OCI-LY3 (cell line): Measurements from ENCODE around the gene PRKRA.

Experiments used
- H2AFZ ChIP-seq: fragments of 200-600, 300-600 bp; shearing (Covaris generic); 2 replicates; pipeline ENCODE4 v1.6.0; 2014; ENCODE audit warnings: antibody characterized with exemption, low read depth, low read length
- H3K27ac ChIP-seq: fragments of 200-600, 300-600 bp; sonication (generic); 2 replicates; pipeline ENCODE4 v1.5.1; 2014; ENCODE audit warnings: mild to moderate bottlenecking, low read length, moderate library complexity, mixed read lengths
- H3K27me3 ChIP-seq: fragments of 200-600, 300-600 bp; sonication (generic); 2 replicates; pipeline ENCODE4 v1.6.1; 2014; ENCODE audit warnings: low read depth, low read length, mixed read lengths
- H3K36me3 ChIP-seq: fragments of 200-600, 300-600 bp; sonication (generic); replicated peaks from 2 replicates; pipeline ENCODE3; 2014; ENCODE audit warnings: low read depth, low read length, mixed read lengths
- H3K4me1 ChIP-seq: fragments of 300-600, 200-600 bp; sonication (generic); 2 replicates; pipeline ENCODE4 v1.6.1; 2014; ENCODE audit warnings: low read length, mixed read lengths
- H3K4me2 ChIP-seq: fragments of 200-600, 300-600 bp; sonication (generic); 2 replicates; pipeline ENCODE4 v1.6.1; 2014; ENCODE audit warnings: low read length, mixed read lengths
- H3K4me3 ChIP-seq: fragments of 300-600, 200-600 bp; sonication (generic); 2 replicates; pipeline ENCODE4 v1.5.1; 2014; ENCODE audit warnings: antibody characterized with exemption, mild to moderate bottlenecking, low read length, moderate library complexity
- H3K79me2 ChIP-seq: fragments of 300-600, 200-600 bp; shearing (Covaris generic); 2 replicates; pipeline ENCODE4 v1.6.1; 2014; ENCODE audit warnings: mild to moderate bottlenecking, low read length, mixed read lengths
- H3K9ac ChIP-seq: fragments of 300-600, 200-600 bp; shearing (Covaris generic); 2 replicates; pipeline ENCODE4 v1.6.0; 2014; ENCODE audit warnings: mild to moderate bottlenecking, low read length, moderate library complexity
- H3K9me3 ChIP-seq: fragments of 200-600, 300-600 bp; shearing (Covaris generic); 2 replicates; pipeline ENCODE4 v1.6.1; 2014; ENCODE audit warnings: low read length, mixed read lengths; ENCODE audit not compliant: insufficient read depth
- H4K20me1 ChIP-seq: fragments of 200-600, 300-600 bp; sonication (generic); 2 replicates; pipeline ENCODE4 v1.6.1; 2016; ENCODE audit warnings: low read length, mixed read lengths; ENCODE audit not compliant: insufficient read depth
- EZH2phosphoT487 ChIP-seq: fragments of 200-600 bp; shearing (Covaris generic); IDR thresholded peaks from 2 replicates; pipeline ENCODE4 v1.6.1; 2018; ENCODE audit warnings: antibody characterized with exemption, mixed run types, low read depth
- TF ChIP-seq, protein P1 (sequence below): fragments of 200-600, 300-600 bp; sonication (generic); IDR thresholded peaks from 2 replicates; pipeline ENCODE4 v1.5.1; 2014; ENCODE audit warnings: antibody characterized with exemption, low read length, low read depth

PRKRA gene

DNA sequence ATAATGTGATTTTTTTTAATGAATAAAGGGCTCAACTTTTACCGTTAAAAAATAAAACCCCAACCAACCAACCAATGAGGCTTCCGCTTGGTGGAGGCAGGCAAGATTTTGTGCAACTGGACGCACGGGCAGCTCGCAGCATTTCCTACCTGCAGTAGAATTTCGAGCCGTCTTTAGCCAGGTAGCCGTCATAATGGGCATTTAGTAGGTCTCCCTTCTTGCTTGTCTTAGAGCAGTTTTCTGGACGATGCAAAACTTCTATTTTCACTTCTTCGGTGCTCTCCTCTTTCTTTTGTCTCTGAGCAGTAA lies 27.1 kb upstream of the PRKRA start:
- Histone ChIP-seq H3K79me2 (peaks cover 28% of the 10 kb centered on the region), H3K4me2 (peak overlapping the region; percentile 91), H3K9ac (peak overlapping the region; percentile 93), H3K4me1 (peaks cover 34% of the 10 kb centered on the region), H3K9me3 (no peaks in the 10 kb centered on the region), H4K20me1 (peaks cover 16% of the 10 kb centered on the region), H3K27ac (peak overlapping the region; percentile 78), H3K4me3 (peak overlapping the region; percentile 97), H3K36me3 (no peaks in the 10 kb centered on the region), H2AFZ (peak overlapping the region; percentile 99), H3K27me3 (no peaks in the 10 kb centered on the region)
- TF ChIP-seq EZH2phosphoT487: no peak
- TF ChIP-seq, protein P1, sequence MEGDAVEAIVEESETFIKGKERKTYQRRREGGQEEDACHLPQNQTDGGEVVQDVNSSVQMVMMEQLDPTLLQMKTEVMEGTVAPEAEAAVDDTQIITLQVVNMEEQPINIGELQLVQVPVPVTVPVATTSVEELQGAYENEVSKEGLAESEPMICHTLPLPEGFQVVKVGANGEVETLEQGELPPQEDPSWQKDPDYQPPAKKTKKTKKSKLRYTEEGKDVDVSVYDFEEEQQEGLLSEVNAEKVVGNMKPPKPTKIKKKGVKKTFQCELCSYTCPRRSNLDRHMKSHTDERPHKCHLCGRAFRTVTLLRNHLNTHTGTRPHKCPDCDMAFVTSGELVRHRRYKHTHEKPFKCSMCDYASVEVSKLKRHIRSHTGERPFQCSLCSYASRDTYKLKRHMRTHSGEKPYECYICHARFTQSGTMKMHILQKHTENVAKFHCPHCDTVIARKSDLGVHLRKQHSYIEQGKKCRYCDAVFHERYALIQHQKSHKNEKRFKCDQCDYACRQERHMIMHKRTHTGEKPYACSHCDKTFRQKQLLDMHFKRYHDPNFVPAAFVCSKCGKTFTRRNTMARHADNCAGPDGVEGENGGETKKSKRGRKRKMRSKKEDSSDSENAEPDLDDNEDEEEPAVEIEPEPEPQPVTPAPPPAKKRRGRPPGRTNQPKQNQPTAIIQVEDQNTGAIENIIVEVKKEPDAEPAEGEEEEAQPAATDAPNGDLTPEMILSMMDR: no peak

DNA sequence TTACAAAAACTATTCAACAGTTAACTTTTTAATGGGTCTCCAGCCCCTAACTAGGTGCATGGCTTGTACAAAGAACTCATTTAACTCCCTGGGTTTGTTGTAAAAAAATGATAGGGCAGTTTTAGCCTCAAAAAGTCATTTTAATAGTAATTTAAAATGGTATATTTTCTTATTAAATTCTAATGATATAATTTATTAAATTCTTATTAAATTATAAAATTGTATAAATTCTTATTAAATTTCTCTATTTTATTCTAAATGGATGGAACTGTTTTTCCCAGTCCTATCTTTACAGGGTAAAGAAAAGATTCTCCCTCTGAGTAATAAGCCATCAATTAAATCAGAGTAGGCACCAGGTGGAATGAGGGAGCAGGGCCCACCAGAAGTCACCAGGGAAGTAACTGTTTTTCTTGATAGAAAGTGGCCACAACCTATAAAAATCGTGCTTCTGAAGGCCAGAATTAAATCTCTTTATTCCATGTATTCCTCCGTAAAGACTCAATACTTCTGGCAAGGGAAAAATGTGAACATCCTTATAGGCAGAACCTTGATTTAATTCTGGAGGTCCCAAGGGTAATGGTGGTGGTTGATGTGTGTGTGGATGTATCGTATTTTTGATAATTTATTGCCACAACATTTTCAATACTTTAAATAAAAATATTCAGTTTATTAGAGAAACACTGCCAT lies 26.6 kb upstream of the PRKRA start:
- H3K4me3 ChIP-seq: peak overlapping the region; percentile 97
- peak overlapping the region; percentile 99; the same call in 1 of the 2 replicates for H2AFZ ChIP-seq
- H3K9ac ChIP-seq: peak overlapping the region; percentile 93
- no peaks in the 10 kb centered on the region for H3K9me3 ChIP-seq
- H3K4me2 ChIP-seq: peak overlapping the region; percentile 91
- peaks cover 29% of the 10 kb centered on the region for H3K4me1 ChIP-seq
- no peak for TF ChIP-seq EZH2phosphoT487
- no peaks in the 10 kb centered on the region for H3K27me3 ChIP-seq
- no peaks in the 10 kb centered on the region for H3K36me3 ChIP-seq
- H3K79me2 ChIP-seq: peaks cover 23% of the 10 kb centered on the region
- H3K27ac ChIP-seq: no peak overlapping the region
- peaks cover 11% of the 10 kb centered on the region for H4K20me1 ChIP-seq

DNA sequence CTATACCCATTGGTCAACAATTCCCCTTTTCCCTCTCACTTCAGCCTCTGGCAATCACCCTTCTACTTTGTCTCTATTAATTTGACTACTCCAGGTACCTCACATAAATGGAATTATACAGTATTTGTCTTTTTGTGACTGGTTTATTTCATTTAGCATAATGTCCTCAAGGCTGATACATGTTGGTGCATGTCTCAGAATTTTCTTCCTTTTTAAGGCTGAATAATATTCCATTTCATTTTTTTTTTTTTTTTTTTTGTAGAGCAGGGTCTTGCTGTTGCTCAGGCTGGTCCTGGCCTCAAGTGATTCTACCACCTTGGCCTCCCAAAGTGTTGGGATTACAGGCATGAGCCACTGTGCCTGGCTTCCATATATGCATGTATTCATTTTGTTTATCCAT lies 25.5 kb upstream of the PRKRA start:
- no peak overlapping the region for H3K4me2 ChIP-seq
- H2AFZ ChIP-seq: no peak overlapping the region
- TF ChIP-seq, protein P1: no peak
- TF ChIP-seq EZH2phosphoT487: no peak

DNA sequence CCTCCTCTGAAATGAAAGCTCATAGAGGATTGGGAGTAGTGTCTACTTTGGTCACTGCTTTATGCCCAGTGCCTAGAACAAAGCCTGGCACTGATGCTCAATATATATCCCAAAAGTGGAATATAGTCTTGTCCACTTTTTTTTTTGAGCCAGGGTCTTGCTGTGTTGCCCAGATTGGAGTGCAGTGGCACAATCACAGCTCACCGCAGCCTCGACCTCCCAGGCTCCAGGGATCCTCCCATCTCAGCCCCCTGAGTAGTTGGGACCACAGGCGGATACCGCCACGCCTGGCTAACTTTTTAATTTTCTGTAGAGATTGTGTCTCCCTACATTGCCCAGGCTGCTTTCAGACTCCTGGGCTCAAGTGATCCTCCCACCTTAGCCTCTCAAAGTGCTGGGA lies 23.6 kb upstream of the PRKRA start:
- TF ChIP-seq, protein P1: no peak
- TF ChIP-seq EZH2phosphoT487: no peak
- H3K27ac ChIP-seq: no peak overlapping the region
- H3K79me2 ChIP-seq: peaks cover 4% of the 10 kb centered on the region

More for the DNA sequence above, 25.5 kb upstream of the PRKRA start:
- Histone ChIP-seq H3K4me3 (no peak overlapping the region), H3K27me3 (no peaks in the 10 kb centered on the region), H3K9ac (no peak overlapping the region), H3K4me1 (peaks cover 18% of the 10 kb centered on the region), H3K9me3 (no peaks in the 10 kb centered on the region), H3K27ac (no peak overlapping the region), H4K20me1 (peaks cover 3% of the 10 kb centered on the region; the same call in 1 of the 2 replicates), H3K36me3 (no peaks in the 10 kb centered on the region), H3K79me2 (peaks cover 12% of the 10 kb centered on the region)

More for the DNA sequence above, 23.6 kb upstream of the PRKRA start:
- no peak overlapping the region for H2AFZ ChIP-seq
- peaks cover 13% of the 10 kb centered on the region; the same call in 1 of the 2 replicates for H3K4me1 ChIP-seq
- no peaks in the 10 kb centered on the region for H3K36me3 ChIP-seq
- H3K9me3 ChIP-seq: no peaks in the 10 kb centered on the region
- H4K20me1 ChIP-seq: no peaks in the 10 kb centered on the region
- H3K4me2 ChIP-seq: no peak overlapping the region
- H3K4me3 ChIP-seq: no peak overlapping the region
- H3K9ac ChIP-seq: no peak overlapping the region
- no peaks in the 10 kb centered on the region for H3K27me3 ChIP-seq
